Esophagus squamous epithelium (tissue), 4 donors: ENCODE results near the gene OGFRL1.

Experiments used
- CTCF ChIP-seq, 6 experiments: fragments of 450-650 bp in 4 of 6; fragments of 200-600 bp in 2 of 6; sonication (generic) in 2 of 6; IDR thresholded peaks; one replicate each; pipeline ENCODE4 v1.5.1; 2016 to 2019; ENCODE audit warnings: antibody characterized with exemption in 6 of 6, mild to moderate bottlenecking in 4 of 6, moderate library complexity in 4 of 6
- POLR2A ChIP-seq, 4 donors: fragments of 450-650 bp; IDR thresholded peaks; one replicate each; pipeline ENCODE4 v1.6.1; 2017; ENCODE audit warnings: antibody characterized with exemption in 4 of 4, mild to moderate bottlenecking in 4 of 4, moderate library complexity in 3 of 4

DNA sequence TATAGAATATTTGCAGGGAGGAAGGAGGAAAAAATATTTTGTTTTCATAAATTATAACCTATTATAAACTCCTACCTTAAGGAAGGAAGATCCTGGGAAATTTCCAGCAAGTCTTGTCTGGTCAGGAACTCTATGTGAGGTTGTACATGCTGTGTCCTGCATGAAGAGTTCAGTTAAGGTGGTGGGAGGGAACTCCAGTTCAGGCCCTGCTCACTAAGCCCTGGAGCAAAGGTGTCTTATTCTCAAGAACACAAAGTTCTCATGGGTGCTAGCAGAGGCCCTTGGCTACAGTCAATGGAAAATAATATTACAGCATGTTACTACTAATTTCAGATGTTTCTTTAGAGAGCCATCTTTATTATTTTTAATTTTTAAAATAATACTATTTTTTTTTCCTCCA is 3.8 kb upstream of the OGFRL1 start:
- no peak for TF ChIP-seq CTCF (IDR thresholded peaks at IDR 0.05)
- TF ChIP-seq POLR2A (IDR thresholded peaks at IDR 0.05) = no peak
